Measurements from ENCODE around the gene FMN2. TPM values are rescaled to one million over a fixed set of nuclear protein-coding genes. Genes with fewer than 3 reads are reported as not detected.

The FMN2 gene
- total RNA-seq, 4 donors from 2014 or later = 0.11 to 0.89 TPM; not detected in 2

GRCh38 chr1:240100371-240100934 is 8.8 kb downstream of the FMN2 start:
- Histone ChIP-seq H3K27ac (no peak overlapping the region), H3K36me3 (no peaks in the 10 kb centered on the region), H3K9me3 (no peaks in the 10 kb centered on the region), H3K4me3 (no peak overlapping the region), H3K27me3 (no peaks in the 10 kb centered on the region), H3K4me1 (no peaks in the 10 kb centered on the region)
- 82% methylated on average over 1 of the region's 1 CpG for WGBS
- no peak for DNase-seq (ENCODE audit: low spot score in 2 of 2)
- TF ChIP-seq POLR2A (IDR thresholded peaks at IDR 0.05) (no peak), EP300 (IDR thresholded peaks at IDR 0.05) (no peak), POLR2AphosphoS5 (IDR thresholded peaks at IDR 0.05) (no peak)

- Histone ChIP-seq H3K4me3 (no peak overlapping the region), H3K9me3 (no peaks in the 10 kb centered on the region), H3K4me1 (no peaks in the 10 kb centered on the region), H3K27ac (no peak overlapping the region), H3K36me3 (no peaks in the 10 kb centered on the region), H3K27me3 (no peaks in the 10 kb centered on the region)
- no peak for TF ChIP-seq POLR2A (IDR thresholded peaks at IDR 0.05)
- TF ChIP-seq POLR2AphosphoS5 (IDR thresholded peaks at IDR 0.05) = no peak
- TF ChIP-seq CTCF (IDR thresholded peaks at IDR 0.05) = no peak
- no peak for TF ChIP-seq EP300 (IDR thresholded peaks at IDR 0.05)
- DNase-seq (ENCODE audit: low spot score in 2 of 2) = no peak
- WGBS = 84% methylated on average over 7 of the region's 7 CpGs
Observed at GRCh38 chr1:240101306-240101705, 9.6 kb downstream of the FMN2 start.

GRCh38 chr1:240101737-240102136 is 10.1 kb downstream of the FMN2 start:
- H3K9me3 ChIP-seq = no peaks in the 10 kb centered on the region
- no peak for TF ChIP-seq CTCF (IDR thresholded peaks at IDR 0.05)
- TF ChIP-seq POLR2A (IDR thresholded peaks at IDR 0.05) = no peak
- no peak for TF ChIP-seq POLR2AphosphoS5 (IDR thresholded peaks at IDR 0.05)
- TF ChIP-seq EP300 (IDR thresholded peaks at IDR 0.05) = no peak
- no peak for DNase-seq (ENCODE audit: low spot score in 2 of 2)
- 90% methylated on average over 3 of the region's 3 CpGs for WGBS
- no peaks in the 10 kb centered on the region for H3K27me3 ChIP-seq
- no peak overlapping the region for H3K27ac ChIP-seq
- H3K4me3 ChIP-seq = no peak overlapping the region
- no peaks in the 10 kb centered on the region for H3K36me3 ChIP-seq
- no peaks in the 10 kb centered on the region for H3K4me1 ChIP-seq

- 81% methylated on average over 2 of the region's 2 CpGs for WGBS
Observed at GRCh38 chr1:240104672-240105071, 13.0 kb downstream of the FMN2 start.

GRCh38 chr1:240107058-240107684 is 15.5 kb downstream of the FMN2 start:
- DNase-seq (ENCODE audit: low spot score in 2 of 2) = no peak

More at GRCh38 chr1:240104672-240105071, 13.0 kb downstream of the FMN2 start:
- no peak for DNase-seq (ENCODE audit: low spot score in 2 of 2)
- no peaks in the 10 kb centered on the region for H3K36me3 ChIP-seq
- H3K9me3 ChIP-seq = no peaks in the 10 kb centered on the region
- H3K27me3 ChIP-seq = no peaks in the 10 kb centered on the region
- H3K27ac ChIP-seq = no peak overlapping the region
- H3K4me3 ChIP-seq = no peak overlapping the region
- no peaks in the 10 kb centered on the region for H3K4me1 ChIP-seq
- TF ChIP-seq EP300 (IDR thresholded peaks at IDR 0.05) (no peak), POLR2AphosphoS5 (IDR thresholded peaks at IDR 0.05) (no peak), CTCF (IDR thresholded peaks at IDR 0.05) (no peak), POLR2A (IDR thresholded peaks at IDR 0.05) (no peak)

More at GRCh38 chr1:240107058-240107684, 15.5 kb downstream of the FMN2 start:
- WGBS = 71% methylated on average over 3 of the region's 3 CpGs
- no peaks in the 10 kb centered on the region for H3K9me3 ChIP-seq
- no peak for TF ChIP-seq EP300 (IDR thresholded peaks at IDR 0.05)
- no peak for TF ChIP-seq CTCF (IDR thresholded peaks at IDR 0.05)
- no peak for TF ChIP-seq POLR2AphosphoS5 (IDR thresholded peaks at IDR 0.05)
- no peak for TF ChIP-seq POLR2A (IDR thresholded peaks at IDR 0.05)
- H3K4me3 ChIP-seq = no peak overlapping the region
- H3K36me3 ChIP-seq = no peaks in the 10 kb centered on the region
- H3K27ac ChIP-seq = no peak overlapping the region
- no peaks in the 10 kb centered on the region for H3K27me3 ChIP-seq
- H3K4me1 ChIP-seq = no peaks in the 10 kb centered on the region
